ENCODE data around the gene KRT15.

Gene KRT15

DNA sequence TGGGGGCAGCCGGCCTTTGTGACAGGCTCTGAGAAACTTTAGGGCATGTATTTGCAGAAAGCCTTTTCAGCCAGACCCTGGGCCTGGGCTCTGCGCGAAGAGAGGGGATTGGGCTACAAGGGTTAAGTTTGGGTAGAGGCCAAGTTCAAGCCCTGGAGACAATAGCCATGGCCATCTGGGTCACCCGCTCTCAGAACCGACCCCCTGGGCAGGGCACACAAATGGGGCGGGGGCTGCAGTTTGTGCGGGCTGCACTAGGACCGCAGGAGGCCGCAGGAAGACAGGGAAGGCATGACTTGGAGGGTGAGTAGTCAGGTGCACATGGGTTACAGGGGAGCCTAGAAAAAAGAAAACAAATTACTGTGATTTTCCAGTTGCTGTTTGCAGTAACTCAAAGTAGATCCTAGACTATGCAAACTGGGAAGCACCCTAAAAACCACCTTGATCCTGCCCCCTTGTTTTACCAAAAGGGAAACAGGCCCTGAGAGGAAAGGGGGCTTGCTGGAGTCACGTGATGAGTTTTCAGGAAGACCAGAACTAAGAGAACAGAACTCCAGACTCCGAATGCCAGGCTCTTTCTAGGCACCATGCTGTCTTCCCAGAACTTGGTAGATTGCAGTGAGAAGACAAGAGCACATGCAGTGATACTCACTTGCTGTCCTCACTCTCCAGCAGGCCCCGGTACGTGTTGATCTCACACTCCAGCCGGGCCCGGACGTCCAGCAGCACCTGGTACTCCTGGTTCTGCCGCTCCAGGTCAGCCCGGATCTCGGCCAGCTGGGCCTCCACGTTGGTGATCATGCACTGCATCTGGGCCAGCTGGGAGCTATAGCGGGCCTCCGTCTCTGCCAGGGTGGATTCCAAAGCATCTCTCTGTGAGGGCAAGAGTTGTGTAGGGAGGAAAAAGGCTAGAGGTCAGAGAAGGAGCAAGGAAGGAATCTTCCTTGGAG lies 41.5 kb downstream of the KRT15 start:
- DNase-seq = no peak

DNA sequence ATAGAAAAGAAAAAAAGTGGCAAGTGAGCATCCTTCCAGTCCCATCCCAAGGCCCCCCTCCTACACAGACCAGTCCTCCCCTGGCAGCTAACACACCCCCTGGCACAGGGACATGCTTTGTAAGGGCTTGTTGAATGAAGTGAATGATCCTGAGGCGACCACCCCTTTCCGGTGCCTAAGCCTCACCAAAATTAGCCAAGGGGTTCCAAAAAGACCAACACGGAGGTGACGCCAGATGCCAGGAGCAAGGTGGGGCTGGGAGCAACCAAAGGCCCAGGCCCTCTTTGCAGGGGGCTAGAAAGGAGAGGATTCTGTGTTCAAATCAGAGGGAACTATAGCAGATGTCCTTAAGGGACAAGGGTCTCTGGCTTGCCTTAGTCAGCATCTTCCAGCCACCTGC lies 43.3 kb downstream of the KRT15 start:
- DNase-seq = no peak

DNA sequence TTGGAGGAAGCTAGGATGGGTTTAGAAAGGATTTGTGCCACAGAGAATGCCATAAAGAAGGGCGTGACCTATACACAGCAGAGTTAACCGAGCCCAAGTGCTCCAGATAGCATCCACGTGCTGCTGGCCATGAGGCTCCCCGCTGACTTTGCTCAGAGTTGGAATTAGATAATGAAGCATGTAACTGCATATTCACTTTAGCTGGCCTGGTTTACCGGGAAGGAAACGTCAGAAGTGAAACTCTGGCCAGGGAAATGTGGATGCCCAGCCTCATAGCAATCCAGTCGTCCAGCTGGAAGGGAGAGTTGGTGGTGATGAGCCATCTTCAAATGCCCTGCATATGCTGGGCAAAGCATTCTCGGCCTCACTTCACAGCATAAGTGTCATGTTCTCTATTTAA lies 43.8 kb downstream of the KRT15 start:
- DNase-seq = no peak

DNA sequence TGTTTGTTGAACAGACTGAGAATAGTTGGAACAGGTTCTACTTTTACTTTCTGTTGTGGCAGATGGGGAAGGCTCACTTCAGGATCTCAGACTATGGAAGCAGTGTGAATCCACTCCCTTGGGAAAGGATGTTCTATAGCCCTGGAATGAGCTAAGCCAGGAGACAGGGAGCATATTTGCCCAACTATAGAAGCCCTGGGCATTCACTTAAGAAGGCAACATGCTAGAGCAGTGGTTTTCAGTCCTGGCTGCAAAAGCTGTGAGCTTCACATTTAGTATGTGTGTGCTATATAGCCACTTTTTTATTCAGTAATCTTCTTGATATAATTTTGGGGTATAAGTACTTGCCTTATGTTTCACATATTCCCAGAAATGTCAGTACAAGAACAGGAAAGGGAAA lies 50.3 kb downstream of the KRT15 start:
- DNase-seq = no peak

DNA sequence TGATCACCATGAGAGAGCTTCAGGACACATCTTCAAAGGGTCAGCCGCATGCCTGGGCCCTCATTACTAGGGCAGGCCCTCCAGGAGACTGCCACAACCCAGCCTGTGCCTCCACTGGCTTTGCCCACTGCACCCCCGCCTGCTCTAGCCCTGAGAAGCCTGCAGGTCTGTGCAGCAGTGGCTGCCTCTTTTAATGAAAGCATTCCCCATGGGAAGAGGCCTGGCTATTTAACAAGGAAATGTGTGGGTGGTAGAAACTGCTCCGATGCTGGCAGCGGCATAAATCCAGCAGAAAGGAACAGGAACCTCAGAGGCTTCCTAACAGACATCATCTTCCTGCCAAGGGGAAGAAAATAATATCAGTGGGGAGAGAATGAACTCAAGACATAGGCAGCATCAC lies 51.1 kb downstream of the KRT15 start:
- DNase-seq = no peak

DNA sequence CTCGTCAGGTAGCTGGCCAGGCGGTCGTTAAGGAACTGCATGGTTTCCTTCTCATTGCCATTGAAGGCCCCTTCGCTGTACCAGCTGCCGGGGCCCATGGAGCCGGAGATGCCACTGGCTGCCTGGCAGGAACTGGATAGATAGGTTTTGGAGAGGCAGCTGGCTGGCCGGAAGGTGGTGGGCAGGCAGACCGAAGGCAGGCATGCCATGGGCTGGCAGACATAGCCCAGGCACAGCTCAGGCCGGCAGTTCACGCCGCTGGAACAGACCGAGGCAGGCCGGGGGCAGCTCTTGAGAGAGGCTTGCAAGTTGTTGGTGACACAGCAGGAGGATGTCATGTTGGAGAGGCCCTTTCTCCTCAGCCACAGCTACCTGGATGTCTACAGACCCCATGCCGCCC lies 51.7 kb downstream of the KRT15 start, which contains the start of gene KRT32:
TSS of gene KRT32 (minus strand) at position 399 of the 400 bp plus-strand sequence. CDS start at position 338, 61 bp downstream.
- DNase-seq = no peak

DNA sequence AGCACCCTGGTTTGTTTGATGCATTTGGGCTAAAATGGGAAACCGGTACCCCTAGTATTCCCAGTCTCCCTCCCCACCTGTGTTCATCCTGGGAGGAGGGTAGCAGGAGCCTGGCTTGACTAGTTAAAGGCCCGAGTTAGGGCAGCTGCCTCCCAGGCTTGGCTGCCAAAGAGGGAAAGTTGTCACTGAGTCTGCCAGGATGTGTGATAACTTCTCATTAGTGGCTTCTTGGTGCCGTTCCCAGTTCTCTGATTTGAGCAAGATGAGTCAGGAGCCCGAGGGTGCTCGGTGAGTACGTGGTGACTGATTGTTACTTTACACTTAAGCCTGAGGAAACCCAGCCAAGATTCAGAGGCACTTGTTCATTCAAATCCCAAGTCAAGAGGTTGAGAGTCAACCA lies 54.0 kb downstream of the KRT15 start:
- peak; percentile 47 for DNase-seq

DNA sequence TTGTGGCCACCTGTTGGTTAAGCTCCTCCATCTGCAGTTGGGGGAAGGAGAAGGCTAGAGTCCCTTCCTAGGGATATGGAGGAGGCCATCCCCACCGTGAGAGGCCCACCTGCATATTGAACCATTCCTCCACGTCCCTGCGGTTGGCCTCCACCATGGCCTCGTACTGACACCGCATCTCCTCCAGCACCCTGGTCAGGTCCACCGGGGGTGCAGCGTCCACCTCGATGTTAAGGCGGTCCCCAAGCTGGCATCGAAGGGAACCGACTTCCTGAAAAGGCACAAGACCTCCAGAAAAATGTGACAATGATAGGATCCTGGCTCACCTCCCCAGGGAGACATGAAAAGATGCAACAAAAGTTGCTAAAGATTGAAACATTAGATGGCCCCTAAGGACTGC lies 54.5 kb downstream of the KRT15 start:
- DNase-seq = no peak

DNA sequence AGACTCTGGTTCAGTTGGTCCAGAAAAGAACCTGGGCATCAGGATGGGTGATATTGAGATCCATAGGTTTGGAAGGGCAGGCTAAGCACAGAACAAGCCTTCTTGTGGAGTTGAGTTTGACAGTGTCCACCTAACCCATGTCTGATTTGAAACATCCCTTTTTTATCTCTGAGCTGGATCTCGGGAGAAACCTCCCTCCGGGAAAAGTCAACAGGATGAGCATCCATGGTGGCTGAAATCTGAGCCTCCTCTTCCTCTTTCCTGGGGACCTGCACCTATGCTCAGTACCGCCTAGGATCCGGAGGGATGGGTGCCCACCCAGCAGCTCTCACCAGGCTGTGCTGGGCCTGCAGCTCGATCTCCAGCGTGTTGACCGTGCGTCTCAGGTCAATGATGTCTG lies 54.9 kb downstream of the KRT15 start:
- DNase-seq = no peak

Measured in eye (tissue), 1 donor.